IMR-90 (cell line): Measurements from ENCODE around the gene OGFOD3. TPM values are rescaled to one million over a fixed set of nuclear protein-coding genes. Genes with fewer than 3 reads are reported as not detected.

Experiments
- ATAC-seq: fragments of 200-7000 bp; cut with Tn5 transposase; 2 replicates; pipeline ENCODE4 v1.9.1; 2020; ENCODE audit warnings: low read depth, mild to moderate bottlenecking, moderate library complexity
- BruUV-seq: library from RNA; stranded (reverse); fragments of 400-500 nt; replicated peaks from 2 replicates; lab custom pipeline; 2021; lab: Mats Ljungman, UMichigan
- CTCF ChIA-PET: fragments of 300-600 bp; formaldehyde crosslinking; extraction: SDS; loops from one replicate; lab custom pipeline; 2021; ENCODE audit warnings: antibody characterized with exemption; lab: Yijun Ruan, JAX
- POLR2A ChIA-PET: fragments of 300-600 bp; sonication (Branson Sonifier 250); formaldehyde crosslinking; loops from one replicate; lab custom pipeline; 2022; ENCODE audit warnings: antibody characterized with exemption; ENCODE audit not compliant: unreplicated experiment; lab: Charles Lee
- DNase-seq: peaks from one replicate; pipeline ENCODE4 v3.0.0; 2013
- H2AFZ ChIP-seq: replicated peaks from 2 replicates; pipeline ENCODE3; 2013; ENCODE audit warnings: low read length, mild to moderate bottlenecking; ENCODE audit not compliant: poor library complexity
- H2AK5ac ChIP-seq: 2 replicates; pipeline ENCODE4 v1.6.1; 2013; ENCODE audit warnings: low read depth, low read length, inconsistent platforms
- H2AK9ac ChIP-seq: replicated peaks from 2 replicates; pipeline ENCODE3; 2013; ENCODE audit warnings: mild to moderate bottlenecking, low read depth, low read length, moderate library complexity; ENCODE audit not compliant: poor library complexity
- H2BK120ac ChIP-seq: 2 replicates; pipeline ENCODE4 v1.6.1; 2013; ENCODE audit warnings: low read depth, low read length, inconsistent platforms
- H2BK15ac ChIP-seq: 3 replicates; pipeline ENCODE4 v1.6.1; 2013; ENCODE audit warnings: low read depth, low read length, inconsistent platforms
- H2BK20ac ChIP-seq: 2 replicates; pipeline ENCODE4 v1.6.1; 2013; ENCODE audit warnings: low read depth, mild to moderate bottlenecking, inconsistent platforms, low read length, moderate library complexity
- H2BK5ac ChIP-seq: 2 replicates; pipeline ENCODE4 v1.6.1; 2013; ENCODE audit warnings: mild to moderate bottlenecking, low read depth, low read length, inconsistent platforms; ENCODE audit not compliant: poor library complexity, severe bottlenecking
- H3K14ac ChIP-seq: replicated peaks from 2 replicates; pipeline ENCODE4 v1.6.1; 2013; ENCODE audit warnings: low read depth, low read length, inconsistent platforms
- H3K18ac ChIP-seq: 2 replicates; pipeline ENCODE4 v1.6.1; 2013; ENCODE audit warnings: low read depth, low read length, control low read depth
- H3K23ac ChIP-seq: 2 replicates; pipeline ENCODE4 v1.6.1; 2013; ENCODE audit warnings: low read depth, low read length, inconsistent platforms
- H3K27ac ChIP-seq: 2 replicates; pipeline ENCODE4 v1.5.1; 2013; ENCODE audit warnings: mild to moderate bottlenecking, control low read depth, low read length; ENCODE audit not compliant: insufficient read depth
- H3K27me3 ChIP-seq: 2 replicates; pipeline ENCODE4 v1.6.1; 2013; ENCODE audit warnings: low read length; ENCODE audit not compliant: control insufficient read depth, insufficient read depth
- H3K36me3 ChIP-seq: 2 replicates; pipeline ENCODE4 v1.6.1; 2013; ENCODE audit warnings: low read length, mixed read lengths; ENCODE audit not compliant: control insufficient read depth, insufficient read depth
- H3K4ac ChIP-seq: 2 replicates; pipeline ENCODE4 v1.6.1; 2013; ENCODE audit warnings: low read depth, low read length, inconsistent platforms
- H3K4me1 ChIP-seq: 2 replicates; pipeline ENCODE4 v1.6.1; 2013; ENCODE audit warnings: low read length, mixed read lengths; ENCODE audit not compliant: control insufficient read depth, insufficient read depth
- H3K4me2 ChIP-seq: 2 replicates; pipeline ENCODE4 v1.6.1; 2013; ENCODE audit warnings: low read depth, mild to moderate bottlenecking, control low read depth, low read length, moderate library complexity
- H3K4me3 ChIP-seq: 2 replicates; pipeline ENCODE4 v1.5.1; 2013; ENCODE audit warnings: low read depth, mild to moderate bottlenecking, control low read depth, low read length, moderate library complexity; ENCODE audit not compliant: insufficient read depth
- H3K56ac ChIP-seq: 2 replicates; pipeline ENCODE4 v1.6.1; 2013; ENCODE audit warnings: low read length, inconsistent platforms; ENCODE audit not compliant: insufficient read depth; ENCODE audit errors: extremely low read depth
- H3K79me1 ChIP-seq, 2 experiments: 2 replicates each; pipeline ENCODE4 v1.6.1; 2013; ENCODE audit warnings: low read length in 2 of 2, inconsistent platforms in 1 of 2, low read depth in 1 of 2
- H3K9ac ChIP-seq: 2 replicates; pipeline ENCODE4 v1.6.1; 2013; ENCODE audit warnings: low read depth, low read length, control low read depth
- H3K9me1 ChIP-seq: 2 replicates; pipeline ENCODE4 v1.6.1; 2013; ENCODE audit warnings: low read length, inconsistent platforms; ENCODE audit not compliant: insufficient read depth
- H3K9me3 ChIP-seq: 2 replicates; pipeline ENCODE4 v1.6.1; 2013; ENCODE audit warnings: low read length; ENCODE audit not compliant: control insufficient read depth, insufficient read depth
- H4K20me1 ChIP-seq: 2 replicates; pipeline ENCODE4 v1.6.1; 2013; ENCODE audit warnings: low read length, inconsistent platforms; ENCODE audit not compliant: insufficient read depth
- H4K5ac ChIP-seq: 2 replicates; pipeline ENCODE4 v1.6.1; 2013; ENCODE audit warnings: mild to moderate bottlenecking, low read depth, low read length, control low read depth
- H4K8ac ChIP-seq, 2 experiments: 2 replicates each; pipeline ENCODE4 v1.6.1; 2013; ENCODE audit warnings: low read depth in 2 of 2, low read length in 2 of 2, control low read depth in 1 of 2, inconsistent platforms in 1 of 2
- H4K91ac ChIP-seq: 2 replicates; pipeline ENCODE4 v1.6.1; 2013; ENCODE audit warnings: low read depth, low read length, inconsistent platforms; ENCODE audit not compliant: insufficient read depth
- CHD1 ChIP-seq: IDR thresholded peaks from 2 replicates; pipeline ENCODE4 v1.6.1; 2012; ENCODE audit warnings: low read depth, low read length, improper control_type of control experiment
- CTCF ChIP-seq: conservative IDR thresholded peaks from 2 replicates; pipeline ENCODE4 v1.5.1; 2012; ENCODE audit warnings: mild to moderate bottlenecking, low read depth, low read length, improper control_type of control experiment
- ELK1 ChIP-seq: fragments of 150-350 bp; IDR thresholded peaks from 2 replicates; pipeline ENCODE4 v1.6.1; 2016; ENCODE audit warnings: low read depth, mild to moderate bottlenecking, low read length, moderate library complexity, borderline replicate concordance
- FOS ChIP-seq: fragments of 150-350 bp; IDR thresholded peaks from 2 replicates; pipeline ENCODE4 v1.6.1; 2016; ENCODE audit warnings: low read depth, low read length
- MAZ ChIP-seq: IDR thresholded peaks from 2 replicates; pipeline ENCODE4 v1.6.1; 2012; ENCODE audit warnings: low read depth, mild to moderate bottlenecking, low read length, improper control_type of control experiment, moderate library complexity, borderline replicate concordance
- MXI1 ChIP-seq: IDR thresholded peaks from 2 replicates; pipeline ENCODE4 v1.6.1; 2012; ENCODE audit warnings: low read depth, mild to moderate bottlenecking, low read length, moderate library complexity, borderline replicate concordance
- POLR2A ChIP-seq: IDR thresholded peaks from 2 replicates; pipeline ENCODE4 v1.6.1; 2012; ENCODE audit warnings: mild to moderate bottlenecking, low read depth, low read length
- RAD21 ChIP-seq: IDR thresholded peaks from 2 replicates; pipeline ENCODE4 v1.6.1; 2012; ENCODE audit warnings: low read length, improper control_type of control experiment
- RCOR1 ChIP-seq: IDR thresholded peaks from 2 replicates; pipeline ENCODE4 v1.6.1; 2012; ENCODE audit warnings: mild to moderate bottlenecking, low read length, improper control_type of control experiment; ENCODE audit not compliant: insufficient replicate concordance
- RFX5 ChIP-seq: IDR thresholded peaks from 2 replicates; pipeline ENCODE4 v1.8.0; 2012; ENCODE audit warnings: low read depth, mild to moderate bottlenecking, low read length, moderate library complexity
- USF2 ChIP-seq: fragments of 150-350 bp; IDR thresholded peaks from 2 replicates; pipeline ENCODE4 v1.6.1; 2017; ENCODE audit warnings: mild to moderate bottlenecking, antibody characterized with exemption, low read length, low read depth
- WGBS, 2 experiments: methylation state at CpG; one replicate each; pipeline versions ENCODE4 v1.1.5 to v1.1.7; 2013; ENCODE audit warnings: missing lambda C conversion rate in 2 of 2; ENCODE audit not compliant: insufficient read length in 1 of 2; ENCODE audit errors: extremely low coverage in 2 of 2; 5-methylcytosine and 5-hydroxymethylcytosine counted together
- dilution Hi-C: fragments of 300-500 bp; cut with HindIII; formaldehyde crosslinking; loops from one replicate; pipeline ENCODE4 v1.14.3; 2018; ENCODE audit warnings: low sequenced_read_pairs; ENCODE audit not compliant: unreplicated experiment
- in situ Hi-C: fragments of 300-500 bp; cut with MboI; formaldehyde crosslinking; loops from 3 replicates; pipeline ENCODE4 v1.14.3; 2019; ENCODE audit warnings: low sequenced_read_pairs, inconsistent platforms, mixed read lengths
- intact Hi-C: fragments of 100-400 bp; cut with micrococcal nuclease; formaldehyde crosslinking; loops from 2 replicates; pipeline ENCODE4 v1.10.0; 2022
- polyA plus RNA-seq, 3 experiments: library from polyadenylated mRNA; depleted of rRNA; stranded (reverse); fragments of >200 nt; gene quantifications; 2 replicates each; pipeline ENCODE4 v1.2.3, GENCODE V29; 2012; ENCODE audit warnings: low replicate concordance in 1 of 3
- total RNA-seq: library from RNA; depleted of rRNA; stranded (reverse); fragments of >200 nt; gene quantifications from 2 replicates; pipeline ENCODE4 v1.2.3, GENCODE V29; 2012

OGFOD3 gene
- total and polyA plus RNA-seq, 2 of the 4 experiments (the other 2 are of a cell fraction): 25.3 to 33.4 TPM

GRCh38 chr17:82351254-82351712 is 67.1 kb downstream of the OGFOD3 start:
- Histone ChIP-seq H3K18ac (no peak overlapping the region), H2BK5ac (no peak overlapping the region), H3K4me3 (no peak overlapping the region), H2AK5ac (no peak overlapping the region), H3K36me3 (no peaks in the 10 kb centered on the region), H2BK120ac (no peak overlapping the region), H4K20me1 (peaks cover 7% of the 10 kb centered on the region; the same call in 1 of the 2 replicates), H3K4me1 (peaks cover 5% of the 10 kb centered on the region; the same call in 1 of the 2 replicates), H4K5ac (no peak overlapping the region), H2AFZ (no peak overlapping the region), H3K9me3 (no peaks in the 10 kb centered on the region), H2AK9ac (no peak overlapping the region), H3K27me3 (peaks cover 23% of the 10 kb centered on the region), H3K9ac (no peak overlapping the region), H4K91ac (no peak overlapping the region), H3K23ac (no peak overlapping the region), H4K8ac (no peak overlapping the region), H3K79me1 (no peaks in the 10 kb centered on the region), H3K14ac (no peak overlapping the region), H3K27ac (no peak overlapping the region), H2BK20ac (no peak overlapping the region), H3K9me1 (no peaks in the 10 kb centered on the region), H3K4me2 (no peak overlapping the region), H2BK15ac (no peak overlapping the region), H3K56ac (no peak overlapping the region), H3K4ac (no peak overlapping the region)
- DNase-seq (no peak), ATAC-seq (no peak)
- CTCF ChIA-PET: no interaction called here
- dilution Hi-C loops (no loop called here), in situ Hi-C loops (loop anchor here (5.0 to 10.0 kb wide), 3 partner anchors 56 to 424 kb away; no protein-coding TSS in a partner anchor), intact Hi-C loops (loop anchor here (1.0 kb wide), 1 partner anchor 143 kb away; no protein-coding TSS in a partner anchor)
- POLR2A ChIA-PET: no interaction called here
- no peak for TF ChIP-seq MAZ
- TF ChIP-seq CTCF: no peak
- TF ChIP-seq FOS: no peak
- no peak for TF ChIP-seq RFX5
- TF ChIP-seq ELK1: no peak
- no peak for TF ChIP-seq MXI1
- TF ChIP-seq RAD21: no peak
- no peak for TF ChIP-seq CHD1
- TF ChIP-seq RCOR1: no peak
- TF ChIP-seq POLR2A: no peak
- TF ChIP-seq USF2: no peak
- no TSS peak for BruUV-seq
- WGBS, 2 experiments: 50% methylated on average over 1 of the region's 21 CpGs; no CpG with 5 or more reads in 1 of the 2 experiments
